Lower leg skin (tissue), 3 donors: Measurements from ENCODE around the gene CLPTM1L.

Source experiments
- CTCF ChIP-seq, 3 donors: fragments of 450-650 bp; IDR thresholded peaks; one replicate each; pipeline ENCODE4 v1.5.1; 2016; ENCODE audit warnings: antibody characterized with exemption in 3 of 3, mild to moderate bottlenecking in 3 of 3, moderate library complexity in 2 of 3
- POLR2A ChIP-seq, 2 donors: fragments of 450-650 bp; IDR thresholded peaks; one replicate each; pipeline ENCODE4 v1.6.1; 2016 to 2017; ENCODE audit warnings: antibody characterized with exemption in 2 of 2, mild to moderate bottlenecking in 1 of 2, moderate library complexity in 1 of 2

GRCh38 chr5:1279443-1280151, 65.3 kb downstream of the CLPTM1L start:
- TF ChIP-seq CTCF (IDR thresholded peaks at IDR 0.05) (no peak), POLR2A (IDR thresholded peaks at IDR 0.05) (no peak)
